Measurements from ENCODE around the gene NECTIN2.
"Not testable (repeated sequence)": the region's sequence is repeated elsewhere in the genome, so short reads cannot be mapped to it uniquely, and the experiment has no call there.

The NECTIN2 gene

GRCh38 chr19:44908074-44908835 is 62.2 kb downstream of the NECTIN2 start:
- DNase-seq (ENCODE audit: low read depth) = no peak

GRCh38 chr19:44908836-44909261 is 62.8 kb downstream of the NECTIN2 start:
- no peak for DNase-seq (ENCODE audit: low read depth)

GRCh38 chr19:44909775-44910174 is 63.7 kb downstream of the NECTIN2 start:
- DNase-seq (ENCODE audit: low read depth) = no peak

- DNase-seq (ENCODE audit: low read depth) = not testable (repeated sequence)
These were observed 65.8 kb downstream of the NECTIN2 start for GRCh38 chr19:44911896-44912295.

- no peak for DNase-seq (ENCODE audit: low read depth)
These were observed 66.8 kb downstream of the NECTIN2 start for GRCh38 chr19:44912854-44913253.

GRCh38 chr19:44913512-44914432 is 67.7 kb downstream of the NECTIN2 start:
- not testable (repeated sequence) for DNase-seq (ENCODE audit: low read depth)

- not testable (repeated sequence) for DNase-seq (ENCODE audit: low read depth)
These were observed 68.5 kb downstream of the NECTIN2 start, which contains the start of gene APOC1 for GRCh38 chr19:44914433-44915206. APOC1 (plus strand) TSS chr19:44914608; CDS start chr19:44914892, 284 bp downstream.

GRCh38 chr19:44924243-44924725 is 78.2 kb downstream of the NECTIN2 start:
- no peak for DNase-seq (ENCODE audit: low read depth)

- no peak for DNase-seq (ENCODE audit: low read depth)
These were observed 79.2 kb downstream of the NECTIN2 start for GRCh38 chr19:44925114-44925891.

GRCh38 chr19:44926245-44927077 is 80.4 kb downstream of the NECTIN2 start:
- DNase-seq (ENCODE audit: low read depth) = not testable (repeated sequence)

GRCh38 chr19:44927746-44928145 is 81.6 kb downstream of the NECTIN2 start:
- DNase-seq (ENCODE audit: low read depth) = no peak

GRCh38 chr19:44930088-44930487 is 84.0 kb downstream of the NECTIN2 start:
- DNase-seq (ENCODE audit: low read depth) = no peak

- DNase-seq (ENCODE audit: low read depth) = no peak
These were observed 85.4 kb downstream of the NECTIN2 start for GRCh38 chr19:44931541-44931940.
